ENCODE results near the gene SUGCT.

DNA sequence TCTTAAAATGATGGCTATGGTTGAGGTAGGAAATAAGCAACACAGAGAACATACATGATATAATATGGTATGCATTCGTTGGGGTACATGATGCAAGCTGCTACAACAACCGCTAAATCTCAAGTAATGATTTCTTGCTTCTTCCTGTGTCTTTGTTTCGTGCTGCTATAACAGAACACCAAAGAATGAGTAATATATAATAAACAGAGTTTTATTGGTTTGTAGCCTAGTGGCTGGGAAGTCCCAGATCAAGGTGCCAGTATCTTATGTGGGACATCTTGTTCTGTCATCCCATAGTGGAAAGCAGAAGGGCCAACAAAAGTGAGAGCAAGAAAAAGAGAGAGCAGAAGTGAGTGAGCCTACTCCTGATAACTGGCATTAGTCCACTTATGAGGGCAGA is 689.7 kb downstream of the SUGCT start:
- TF ChIP-seq, protein P1, sequence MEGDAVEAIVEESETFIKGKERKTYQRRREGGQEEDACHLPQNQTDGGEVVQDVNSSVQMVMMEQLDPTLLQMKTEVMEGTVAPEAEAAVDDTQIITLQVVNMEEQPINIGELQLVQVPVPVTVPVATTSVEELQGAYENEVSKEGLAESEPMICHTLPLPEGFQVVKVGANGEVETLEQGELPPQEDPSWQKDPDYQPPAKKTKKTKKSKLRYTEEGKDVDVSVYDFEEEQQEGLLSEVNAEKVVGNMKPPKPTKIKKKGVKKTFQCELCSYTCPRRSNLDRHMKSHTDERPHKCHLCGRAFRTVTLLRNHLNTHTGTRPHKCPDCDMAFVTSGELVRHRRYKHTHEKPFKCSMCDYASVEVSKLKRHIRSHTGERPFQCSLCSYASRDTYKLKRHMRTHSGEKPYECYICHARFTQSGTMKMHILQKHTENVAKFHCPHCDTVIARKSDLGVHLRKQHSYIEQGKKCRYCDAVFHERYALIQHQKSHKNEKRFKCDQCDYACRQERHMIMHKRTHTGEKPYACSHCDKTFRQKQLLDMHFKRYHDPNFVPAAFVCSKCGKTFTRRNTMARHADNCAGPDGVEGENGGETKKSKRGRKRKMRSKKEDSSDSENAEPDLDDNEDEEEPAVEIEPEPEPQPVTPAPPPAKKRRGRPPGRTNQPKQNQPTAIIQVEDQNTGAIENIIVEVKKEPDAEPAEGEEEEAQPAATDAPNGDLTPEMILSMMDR (IDR thresholded peaks at IDR 0.05; ENCODE audit: borderline replicate concordance, extremely low read depth, low read length, poor library complexity, severe bottlenecking): no peak
- TF ChIP-seq EZH2 (IDR thresholded peaks at IDR 0.05; ENCODE audit: borderline replicate concordance, low read depth, low read length, severe bottlenecking): no peak

Data from DND-41 (cell line).